GM23248 (cell line): ENCODE measurements around the gene HELQ. TPM values are rescaled to one million over a fixed set of nuclear protein-coding genes. Genes with fewer than 3 reads are reported as not detected.
A peak's percentile ranks its signal among the peaks of the same experiment; 100 is the strongest.
"Not testable (repeated sequence)": the region's sequence is repeated elsewhere in the genome, so short reads cannot be mapped to it uniquely, and the experiment has no call there.

ENCODE experiments used
- DNase-seq: peaks from one replicate; pipeline ENCODE4 v3.0.0-alpha.2; 2015
- H2AFZ ChIP-seq: fragments of 200-600 bp; sonication (generic); 2 replicates; pipeline ENCODE4 v1.6.1; 2016; ENCODE audit warnings: antibody characterized with exemption
- H3F3A ChIP-seq: fragments of 200-600 bp; sonication (generic); 2 replicates; pipeline ENCODE4 v1.6.1; 2016; ENCODE audit warnings: mild to moderate bottlenecking, antibody characterized with exemption, mixed run types; ENCODE audit not compliant: insufficient read depth
- H3K27ac ChIP-seq: fragments of 200-600 bp; sonication (generic); 2 replicates; pipeline ENCODE4 v1.5.1; 2016; ENCODE audit warnings: mild to moderate bottlenecking
- H3K27me3 ChIP-seq: fragments of 200-600 bp; sonication (generic); replicated peaks from 2 replicates; pipeline ENCODE4 v1.6.1; 2016; ENCODE audit warnings: mild to moderate bottlenecking; ENCODE audit not compliant: insufficient read depth
- H3K36me3 ChIP-seq: fragments of 200-600 bp; sonication (generic); 2 replicates; pipeline ENCODE4 v1.6.1; 2016; ENCODE audit warnings: low read depth, mild to moderate bottlenecking
- H3K4me1 ChIP-seq: fragments of 200-600 bp; sonication (generic); 2 replicates; pipeline ENCODE4 v1.6.1; 2016; ENCODE audit warnings: mild to moderate bottlenecking; ENCODE audit not compliant: insufficient read depth
- H3K4me2 ChIP-seq: fragments of 200-600 bp; sonication (generic); one replicate; pipeline ENCODE4 v1.6.1; 2016; ENCODE audit warnings: mild to moderate bottlenecking; ENCODE audit not compliant: unreplicated experiment
- H3K4me3 ChIP-seq: fragments of 200-600 bp; sonication (generic); 2 replicates; pipeline ENCODE4 v1.5.1; 2016; ENCODE audit warnings: mild to moderate bottlenecking
- H3K79me2 ChIP-seq: fragments of 200-600 bp; sonication (generic); 2 replicates; pipeline ENCODE4 v1.6.1; 2016; ENCODE audit warnings: mild to moderate bottlenecking; ENCODE audit not compliant: insufficient read depth
- H3K9ac ChIP-seq: fragments of 200-600 bp; sonication (generic); 2 replicates; pipeline ENCODE4 v1.6.1; 2016; ENCODE audit warnings: mild to moderate bottlenecking
- H3K9me2 ChIP-seq: fragments of 200-600 bp; sonication (generic); 2 replicates; pipeline ENCODE4 v1.6.1; 2016; ENCODE audit warnings: mixed run types, mild to moderate bottlenecking, moderate library complexity; ENCODE audit not compliant: insufficient read depth
- H3K9me3 ChIP-seq: fragments of 200-600 bp; sonication (generic); one replicate; pipeline ENCODE4 v1.6.1; 2017; ENCODE audit warnings: low read depth
- H4K20me1 ChIP-seq: fragments of 200-600 bp; sonication (generic); 2 replicates; pipeline ENCODE4 v1.6.0; 2016; ENCODE audit not compliant: insufficient read depth
- EZH2 ChIP-seq: fragments of 200-600 bp; sonication (generic); IDR thresholded peaks from 2 replicates; pipeline ENCODE4 v1.6.1; 2018; ENCODE audit warnings: antibody characterized with exemption, mild to moderate bottlenecking; ENCODE audit not compliant: insufficient read depth, poor library complexity, severe bottlenecking
- EZH2phosphoT487 ChIP-seq: fragments of 200-600 bp; sonication (generic); IDR thresholded peaks from 2 replicates; pipeline ENCODE4 v1.6.1; 2018; ENCODE audit warnings: antibody characterized with exemption, moderate library complexity, mild to moderate bottlenecking, low read depth; ENCODE audit not compliant: insufficient read depth
- WGBS, 2 experiments: methylation state at CpG; one replicate each; pipeline ENCODE4 v1.1.6; 2015 to 2017; ENCODE audit warnings: low lambda C conversion rate in 2 of 2, low coverage in 1 of 2; ENCODE audit errors: missing lambda C conversion rate in 2 of 2; 5-methylcytosine and 5-hydroxymethylcytosine counted together
- in situ Hi-C: fragments of 300-500 bp; cut with MboI; formaldehyde crosslinking; loops from 2 replicates; pipeline ENCODE4 v1.15.0; 2020
- polyA plus RNA-seq: library from polyadenylated mRNA; unstranded; fragments of >200 nt; fragmentation: Nextera tagmentation; extraction: Ambion mirVana; gene quantifications from 2 replicates; pipeline ENCODE4 v1.2.1, GENCODE V29; 2016
- total RNA-seq: library from RNA; depleted of rRNA; stranded (reverse); fragments of >200 nt; shearing (Covaris generic); gene quantifications from 2 replicates; pipeline ENCODE4 v1.2.3, GENCODE V29; 2014

Gene HELQ
- total and polyA plus RNA-seq, 2 experiments from 2014 or later: 6.6 to 10.0 TPM

DNA sequence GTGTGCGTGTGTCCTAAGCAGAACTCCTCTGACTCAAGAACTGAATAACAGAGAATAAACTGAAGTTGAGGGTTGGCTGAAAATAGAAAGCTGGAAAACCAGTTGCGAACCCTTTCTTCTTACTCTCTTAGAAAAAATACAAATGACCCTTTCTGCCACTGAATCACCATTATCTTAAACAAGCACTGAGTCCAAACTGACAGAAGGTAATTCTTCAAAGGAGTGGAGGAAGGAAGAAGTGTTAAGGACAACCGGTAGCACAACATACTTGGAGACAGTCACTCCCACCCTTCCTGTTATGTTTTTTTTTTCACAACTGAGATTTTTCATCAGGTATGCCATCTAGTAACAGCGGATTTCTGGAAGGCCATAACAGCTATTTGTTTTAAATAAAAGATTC is 38.1 kb downstream of the HELQ start:
- in situ Hi-C loops: no loop called here
- Histone ChIP-seq H3K9me3 (no peaks in the 10 kb centered on the region), H3K4me2 (no peak overlapping the region), H4K20me1 (no peaks in the 10 kb centered on the region), H3F3A (no peaks in the 10 kb centered on the region), H3K36me3 (peaks cover 26% of the 10 kb centered on the region; the same call in 1 of the 2 replicates), H3K9me2 (no peaks in the 10 kb centered on the region), H3K27ac (no peak overlapping the region), H3K27me3 (no peaks in the 10 kb centered on the region), H3K4me3 (no peak overlapping the region), H3K79me2 (no peaks in the 10 kb centered on the region), H3K4me1 (no peaks in the 10 kb centered on the region), H2AFZ (no peak overlapping the region), H3K9ac (no peak overlapping the region)
- WGBS, 2 experiments: 97 to 99% methylated on average over 4 of the region's 4 CpGs
- TF ChIP-seq EZH2: no peak
- no peak for DNase-seq

DNA sequence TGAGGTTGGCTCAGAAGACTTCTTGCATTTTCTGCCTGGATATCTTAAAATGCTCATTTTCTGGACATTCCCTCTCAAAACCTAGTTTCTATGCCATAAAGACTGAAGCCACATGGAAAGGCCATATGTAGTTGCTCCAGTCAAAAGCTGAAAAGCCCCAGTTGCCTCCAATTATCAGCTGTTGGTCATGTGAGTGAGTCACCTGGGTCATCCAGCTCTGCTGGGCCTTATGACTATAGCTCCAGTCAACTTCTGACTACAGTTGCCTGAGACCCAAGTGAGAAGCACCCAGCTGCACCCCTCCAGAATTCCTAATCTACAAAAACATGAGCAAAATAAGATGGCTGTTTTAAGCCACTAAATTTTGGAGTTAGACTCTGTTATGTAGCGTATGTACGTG is 41.9 kb downstream of the HELQ start:
- in situ Hi-C loops: no loop called here
- no peak overlapping the region for H3K4me3 ChIP-seq
- no peaks in the 10 kb centered on the region for H3K27me3 ChIP-seq
- no peaks in the 10 kb centered on the region for H3K4me1 ChIP-seq
- H3K9me2 ChIP-seq: no peaks in the 10 kb centered on the region
- H4K20me1 ChIP-seq: no peaks in the 10 kb centered on the region
- H3K36me3 ChIP-seq: peaks cover 13% of the 10 kb centered on the region; the same call in 1 of the 2 replicates
- H3K4me2 ChIP-seq: no peak overlapping the region
- DNase-seq: peak; percentile 51
- no peak overlapping the region for H3K27ac ChIP-seq
- WGBS, 2 experiments: 99 to 100% methylated on average over 2 of the region's 2 CpGs
- no peaks in the 10 kb centered on the region for H3K79me2 ChIP-seq
- H2AFZ ChIP-seq: no peak overlapping the region
- H3K9me3 ChIP-seq: no peaks in the 10 kb centered on the region
- no peak overlapping the region for H3K9ac ChIP-seq
- TF ChIP-seq EZH2phosphoT487: no peak
- TF ChIP-seq EZH2: no peak
- no peaks in the 10 kb centered on the region for H3F3A ChIP-seq

- peaks cover 8% of the 10 kb centered on the region for H3K36me3 ChIP-seq
- DNase-seq: no peak
- H3K27me3 ChIP-seq: no peaks in the 10 kb centered on the region
- no peaks in the 10 kb centered on the region for H3K79me2 ChIP-seq
- H3K9me2 ChIP-seq: no peaks in the 10 kb centered on the region
- TF ChIP-seq EZH2 (no peak), EZH2phosphoT487 (no peak)
- no peak overlapping the region for H3K27ac ChIP-seq
- in situ Hi-C loops: no loop called here
- no peaks in the 10 kb centered on the region for H3K4me1 ChIP-seq
- no peak overlapping the region for H3K4me2 ChIP-seq
- H4K20me1 ChIP-seq: no peaks in the 10 kb centered on the region
- 96 to 97% methylated on average over 1 of the region's 1 CpG for WGBS, 2 experiments
- no peaks in the 10 kb centered on the region for H3F3A ChIP-seq
- H2AFZ ChIP-seq: no peak overlapping the region
- no peak overlapping the region for H3K9ac ChIP-seq
- no peak overlapping the region for H3K4me3 ChIP-seq
- no peaks in the 10 kb centered on the region for H3K9me3 ChIP-seq
Observed at GRCh38 chr4:83408908-83409307, 46.7 kb downstream of the HELQ start.

- Histone ChIP-seq H3K4me2 (no peak overlapping the region), H3F3A (no peaks in the 10 kb centered on the region), H3K4me1 (no peaks in the 10 kb centered on the region), H3K27me3 (no peaks in the 10 kb centered on the region), H3K9me3 (no peaks in the 10 kb centered on the region), H4K20me1 (no peaks in the 10 kb centered on the region), H2AFZ (no peak overlapping the region), H3K9me2 (no peaks in the 10 kb centered on the region), H3K36me3 (peaks cover 8% of the 10 kb centered on the region), H3K9ac (no peak overlapping the region), H3K79me2 (no peaks in the 10 kb centered on the region), H3K4me3 (no peak overlapping the region), H3K27ac (no peak overlapping the region)
- no peak for DNase-seq
- WGBS, 2 experiments: 89 to 95% methylated on average over 5 of the region's 5 CpGs
- in situ Hi-C loops: no loop called here
- TF ChIP-seq EZH2phosphoT487 (no peak), EZH2 (no peak)
Observed at GRCh38 chr4:83405844-83406816, 49.5 kb downstream of the HELQ start.

DNA sequence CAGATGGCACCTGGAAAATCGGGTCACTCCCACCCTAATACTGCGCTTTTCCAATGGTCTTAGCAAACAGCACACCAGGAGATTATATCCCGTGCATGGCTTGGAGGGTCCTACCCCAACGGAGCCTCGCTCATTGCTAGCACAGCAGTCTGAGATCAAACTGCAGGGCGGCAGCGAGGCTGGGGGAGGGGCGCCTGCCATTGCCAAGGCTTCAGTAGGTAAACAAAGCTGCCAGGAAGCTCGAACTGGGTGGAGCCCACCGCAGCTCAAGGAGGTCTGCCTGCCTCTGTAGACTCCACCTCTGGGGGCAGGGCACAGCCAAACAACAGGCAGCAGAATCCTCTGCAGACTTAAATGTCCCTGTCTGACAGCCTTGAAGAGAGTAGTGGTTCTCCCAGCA is 57.5 kb downstream of the HELQ start:
- H3K79me2 ChIP-seq, in situ Hi-C loops, H4K20me1 ChIP-seq, H3F3A ChIP-seq, H3K9ac ChIP-seq, H2AFZ ChIP-seq, H3K4me3 ChIP-seq, H3K9me3 ChIP-seq, H3K4me1 ChIP-seq, H3K36me3 ChIP-seq, H3K27me3 ChIP-seq, H3K9me2 ChIP-seq, H3K27ac ChIP-seq, H3K4me2 ChIP-seq, DNase-seq: not testable (repeated sequence)
- WGBS, 2 experiments: 93 to 94% methylated on average over 10 of the region's 10 CpGs
